Loucy (cell line): Measurements from ENCODE around the gene PEMT.

ENCODE experiments used
- H2AFZ ChIP-seq: fragments of 200-600 bp; sonication (generic); 2 replicates; pipeline ENCODE4 v1.6.0; 2016; ENCODE audit warnings: antibody characterized with exemption, mild to moderate bottlenecking, low read length, moderate library complexity
- H3F3A ChIP-seq: fragments of 200-600 bp; 2 replicates; pipeline ENCODE4 v1.6.0; 2016; ENCODE audit warnings: antibody characterized with exemption, low read depth, mild to moderate bottlenecking
- H3K27me3 ChIP-seq: fragments of 200-600 bp; sonication (generic); 2 replicates; pipeline ENCODE4 v1.6.1; 2014; ENCODE audit warnings: low read length, mild to moderate bottlenecking; ENCODE audit not compliant: insufficient read depth, poor library complexity, severe bottlenecking
- H3K36me3 ChIP-seq: fragments of 200-600 bp; sonication (generic); 2 replicates; pipeline ENCODE4 v1.6.1; 2016; ENCODE audit warnings: low read length; ENCODE audit not compliant: insufficient read depth
- H3K4me1 ChIP-seq: fragments of 200-600 bp; sonication (generic); 2 replicates; pipeline ENCODE4 v1.5.1; 2014; ENCODE audit warnings: low read length, mild to moderate bottlenecking; ENCODE audit not compliant: insufficient read depth, poor library complexity, severe bottlenecking
- H3K4me2 ChIP-seq: fragments of 200-600 bp; sonication (generic); 2 replicates; pipeline ENCODE4 v1.6.0; 2014; ENCODE audit warnings: antibody characterized with exemption, low read length, low read depth, mild to moderate bottlenecking; ENCODE audit not compliant: poor library complexity, severe bottlenecking
- H3K4me3 ChIP-seq: fragments of 200-600 bp; sonication (generic); 2 replicates; pipeline ENCODE4 v1.5.1; 2014; ENCODE audit warnings: low read length, mild to moderate bottlenecking, mixed read lengths; ENCODE audit not compliant: poor library complexity, severe bottlenecking
- H3K79me2 ChIP-seq: fragments of 200-600 bp; sonication (generic); 2 replicates; pipeline ENCODE4 v1.6.1; 2014; ENCODE audit warnings: low read length; ENCODE audit not compliant: insufficient read depth
- H3K9ac ChIP-seq: fragments of 200-600 bp; sonication (generic); 2 replicates; pipeline ENCODE4 v1.6.0; 2014; ENCODE audit warnings: mild to moderate bottlenecking, low read depth, low read length, moderate library complexity; ENCODE audit not compliant: poor library complexity, severe bottlenecking
- H3K9me2 ChIP-seq: fragments of 200-600 bp; sonication (generic); replicated peaks from 2 replicates; pipeline ENCODE4 v1.6.1; 2016; ENCODE audit warnings: low read depth, low read length, mixed read lengths
- H3K9me3 ChIP-seq: fragments of 200-600 bp; sonication (generic); 2 replicates; pipeline ENCODE4 v1.6.1; 2014; ENCODE audit warnings: mild to moderate bottlenecking, antibody characterized with exemption, low read length, low read depth; ENCODE audit not compliant: insufficient read depth
- H4K20me1 ChIP-seq: fragments of 200-600 bp; sonication (generic); 2 replicates; pipeline ENCODE4 v1.6.0; 2014; ENCODE audit warnings: antibody characterized with exemption, low read length, mild to moderate bottlenecking; ENCODE audit not compliant: insufficient read depth, poor library complexity, severe bottlenecking
- CTCF ChIP-seq: fragments of 200-600 bp; sonication (generic); conservative IDR thresholded peaks from 2 replicates; pipeline ENCODE4 v1.5.1; 2014; ENCODE audit warnings: mild to moderate bottlenecking, antibody characterized with exemption, low read length
- EZH2phosphoT487 ChIP-seq: fragments of 200-600 bp; IDR thresholded peaks from 2 replicates; pipeline ENCODE4 v1.6.1; 2018; ENCODE audit warnings: antibody characterized with exemption, mild to moderate bottlenecking, moderate library complexity, borderline replicate concordance

Gene PEMT

GRCh38 chr17:17606416-17607000 is 15.0 kb upstream of the PEMT start:
- Histone ChIP-seq H2AFZ (no peak overlapping the region), H3K4me1 (peaks cover 5% of the 10 kb centered on the region), H3K79me2 (no peaks in the 10 kb centered on the region), H3K4me2 (no peak overlapping the region), H3K9ac (no peak overlapping the region), H3K9me2 (no peaks in the 10 kb centered on the region), H3K4me3 (no peak overlapping the region), H3K36me3 (no peaks in the 10 kb centered on the region), H3K9me3 (no peaks in the 10 kb centered on the region), H3F3A (no peaks in the 10 kb centered on the region), H4K20me1 (no peaks in the 10 kb centered on the region), H3K27me3 (no peaks in the 10 kb centered on the region)
- TF ChIP-seq CTCF (no peak), EZH2phosphoT487 (no peak)

DNA sequence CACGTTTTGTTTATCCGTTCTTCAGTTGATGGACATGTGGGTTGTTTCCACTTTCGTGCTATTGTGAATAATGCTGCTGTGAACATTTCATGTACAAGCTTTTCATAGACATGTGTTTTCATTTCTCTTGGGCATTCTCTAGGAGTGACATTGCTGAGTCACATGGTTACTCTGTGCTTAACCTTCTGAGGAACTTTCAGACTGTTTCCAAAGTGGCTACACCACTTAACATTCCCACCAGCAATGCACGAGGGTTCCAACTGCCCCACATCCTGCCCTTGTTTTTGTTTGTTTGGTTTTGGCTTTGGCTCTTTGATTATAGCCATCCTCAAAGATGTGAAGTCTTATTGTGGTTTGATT is 14.2 kb upstream of the PEMT start:
- no peaks in the 10 kb centered on the region for H3K36me3 ChIP-seq
- H3K79me2 ChIP-seq: no peaks in the 10 kb centered on the region
- H3K4me3 ChIP-seq: no peak overlapping the region
- H4K20me1 ChIP-seq: no peaks in the 10 kb centered on the region
- H3K9me3 ChIP-seq: no peaks in the 10 kb centered on the region
- H3F3A ChIP-seq: no peaks in the 10 kb centered on the region
- no peaks in the 10 kb centered on the region for H3K27me3 ChIP-seq
- H3K9ac ChIP-seq: no peak overlapping the region
- H3K4me1 ChIP-seq: peaks cover 5% of the 10 kb centered on the region
- no peak overlapping the region for H2AFZ ChIP-seq
- no peaks in the 10 kb centered on the region for H3K9me2 ChIP-seq
- no peak overlapping the region for H3K4me2 ChIP-seq
- no peak for TF ChIP-seq CTCF
- TF ChIP-seq EZH2phosphoT487: no peak

GRCh38 chr17:17605083-17605728 is 13.7 kb upstream of the PEMT start:
- Histone ChIP-seq H2AFZ (no peak overlapping the region), H3K9me3 (no peaks in the 10 kb centered on the region), H3K9me2 (no peaks in the 10 kb centered on the region), H3K79me2 (no peaks in the 10 kb centered on the region), H3K4me2 (no peak overlapping the region), H3K27me3 (no peaks in the 10 kb centered on the region), H3K4me3 (no peak overlapping the region), H3K9ac (no peak overlapping the region), H3F3A (no peaks in the 10 kb centered on the region), H3K36me3 (no peaks in the 10 kb centered on the region), H3K4me1 (peaks cover 5% of the 10 kb centered on the region), H4K20me1 (no peaks in the 10 kb centered on the region)
- no peak for TF ChIP-seq CTCF
- no peak for TF ChIP-seq EZH2phosphoT487
